HEK293 (cell line): ENCODE measurements around the gene LSMEM2.

Experiments
- CTCF ChIA-PET: fragments of 350-600 bp; formaldehyde crosslinking; extraction: SDS; loops from one replicate; lab custom pipeline; 2021; ENCODE audit warnings: antibody characterized with exemption; lab: Yijun Ruan, JAX
- POLR2A ChIA-PET: fragments of 300-600 bp; formaldehyde crosslinking; extraction: SDS; loops from one replicate; lab custom pipeline; 2020; ENCODE audit warnings: antibody characterized with exemption, inconsistent platforms; lab: Yijun Ruan, JAX
- H3K27ac ChIP-seq: fragments of 200-500 bp; sonication (Bioruptor generic); 2 replicates; pipeline ENCODE4 v1.5.1; 2014; ENCODE audit warnings: low read depth, low read length, control low read depth, inconsistent platforms; ENCODE audit errors: extremely low read depth
- H3K36me3 ChIP-seq, 2 experiments: fragments of 200-500 bp in 1 of 2; sonication (Bioruptor generic) in 1 of 2; 1 replicate in 1 of 2; 2 replicates in 1 of 2; pipeline ENCODE4 v1.5.1; 2014 to 2017; ENCODE audit warnings: inconsistent platforms in 2 of 2, low read length in 2 of 2; ENCODE audit not compliant: control insufficient read depth in 2 of 2, insufficient read depth in 1 of 2
- H3K4me1 ChIP-seq: fragments of 200-500 bp; sonication (Bioruptor generic); 2 replicates; pipeline ENCODE4 v1.5.1; 2014; ENCODE audit warnings: mild to moderate bottlenecking, low read length, inconsistent platforms; ENCODE audit not compliant: control insufficient read depth, insufficient read depth
- H3K4me3 ChIP-seq: 2 replicates; pipeline ENCODE4 v1.5.1; 2011; ENCODE audit warnings: low read depth, mild to moderate bottlenecking, control low read depth, low read length, moderate library complexity
- H3K9me3 ChIP-seq: fragments of 200-500 bp; sonication (Bioruptor generic); 2 replicates; pipeline ENCODE4 v1.5.1; 2014; ENCODE audit warnings: low read depth, low read length, inconsistent platforms; ENCODE audit not compliant: control insufficient read depth, insufficient read depth
- EGR2 ChIP-seq: fragments of 450-650 bp; formaldehyde crosslinking; IDR thresholded peaks from 2 replicates; pipeline ENCODE4 v1.5.1; 2016; ENCODE audit warnings: low read depth, missing biosample characterization, missing genetic modification characterization
- GLIS2 ChIP-seq: fragments of 450-650 bp; formaldehyde crosslinking; IDR thresholded peaks from 2 replicates; pipeline ENCODE4 v1.5.1; 2016; ENCODE audit warnings: missing biosample characterization, missing genetic modification characterization
- KLF7 ChIP-seq: fragments of 450-650 bp; formaldehyde crosslinking; IDR thresholded peaks from 2 replicates; pipeline ENCODE4 v1.5.1; 2016; ENCODE audit warnings: missing biosample characterization, missing genetic modification characterization, borderline replicate concordance
- SETDB1 ChIP-seq: IDR thresholded peaks from one replicate; pipeline ENCODE4 v1.6.1; 2017; ENCODE audit warnings: mild to moderate bottlenecking, low read length, moderate library complexity, mixed read lengths; ENCODE audit not compliant: insufficient read length
- SP7 ChIP-seq: fragments of 450-650 bp; formaldehyde crosslinking; IDR thresholded peaks from 2 replicates; pipeline ENCODE4 v1.5.1; 2016; ENCODE audit warnings: missing biosample characterization, missing genetic modification characterization
- YY2 ChIP-seq: fragments of 450-650 bp; formaldehyde crosslinking; IDR thresholded peaks from 2 replicates; pipeline ENCODE4 v1.5.1; 2016; ENCODE audit warnings: missing biosample characterization, missing genetic modification characterization
- ZBTB17 ChIP-seq: fragments of 450-650 bp; formaldehyde crosslinking; IDR thresholded peaks from 2 replicates; pipeline ENCODE4 v1.5.1; 2016; ENCODE audit warnings: missing biosample characterization, missing genetic modification characterization
- ZEB2 ChIP-seq: fragments of 450-650 bp; formaldehyde crosslinking; IDR thresholded peaks from 2 replicates; pipeline ENCODE4 v1.5.1; 2016; ENCODE audit warnings: missing biosample characterization, missing genetic modification characterization
- ZFP37 ChIP-seq: fragments of 450-650 bp; formaldehyde crosslinking; IDR thresholded peaks from 2 replicates; pipeline ENCODE4 v1.5.1; 2016; ENCODE audit warnings: missing biosample characterization, missing genetic modification characterization
- ZIC2 ChIP-seq: fragments of 450-650 bp; formaldehyde crosslinking; IDR thresholded peaks from 2 replicates; pipeline ENCODE4 v1.5.1; 2016; ENCODE audit warnings: missing biosample characterization, missing genetic modification characterization
- ZNF112 ChIP-seq: fragments of 450-650 bp; formaldehyde crosslinking; IDR thresholded peaks from 2 replicates; pipeline ENCODE4 v1.5.0; 2017; ENCODE audit warnings: missing biosample characterization, missing genetic modification characterization
- ZNF2 ChIP-seq: fragments of 450-650 bp; formaldehyde crosslinking; IDR thresholded peaks from 2 replicates; pipeline ENCODE4 v1.5.1; 2016; ENCODE audit warnings: missing biosample characterization, missing genetic modification characterization
- ZNF416 ChIP-seq: fragments of 450-650 bp; formaldehyde crosslinking; IDR thresholded peaks from 2 replicates; pipeline ENCODE4 v1.5.1; 2016; ENCODE audit warnings: missing biosample characterization, missing genetic modification characterization
- ZNF48 ChIP-seq: fragments of 450-650 bp; formaldehyde crosslinking; IDR thresholded peaks from 2 replicates; pipeline ENCODE4 v1.5.1; 2016; ENCODE audit warnings: missing biosample characterization, missing genetic modification characterization
- ZNF514 ChIP-seq: fragments of 450-650 bp; formaldehyde crosslinking; IDR thresholded peaks from 2 replicates; pipeline ENCODE4 v1.5.1; 2016; ENCODE audit warnings: missing biosample characterization, missing genetic modification characterization
- ZNF544 ChIP-seq: fragments of 450-650 bp; formaldehyde crosslinking; IDR thresholded peaks from 2 replicates; pipeline ENCODE4 v1.5.0; 2017; ENCODE audit warnings: missing biosample characterization, missing genetic modification characterization
- ZNF558 ChIP-seq: fragments of 450-650 bp; formaldehyde crosslinking; IDR thresholded peaks from 2 replicates; pipeline ENCODE4 v1.5.1; 2016; ENCODE audit warnings: missing biosample characterization, missing genetic modification characterization
- ZNF629 ChIP-seq: fragments of 450-650 bp; formaldehyde crosslinking; IDR thresholded peaks from 2 replicates; pipeline ENCODE4 v1.5.1; 2017; ENCODE audit warnings: missing biosample characterization, missing genetic modification characterization
- ZNF658 ChIP-seq: fragments of 450-650 bp; formaldehyde crosslinking; IDR thresholded peaks from 2 replicates; pipeline ENCODE4; 2016; ENCODE audit warnings: missing biosample characterization, missing genetic modification characterization
- ZNF664 ChIP-seq: fragments of 450-650 bp; formaldehyde crosslinking; IDR thresholded peaks from 2 replicates; pipeline ENCODE4 v1.5.1; 2016; ENCODE audit warnings: missing biosample characterization, missing genetic modification characterization
- TF ChIP-seq, protein P1 (sequence below): fragments of 450-650 bp; formaldehyde crosslinking; IDR thresholded peaks from 2 replicates; pipeline ENCODE4 v1.5.1; 2016; ENCODE audit warnings: missing biosample characterization, missing genetic modification characterization, borderline replicate concordance
- TF ChIP-seq, protein P2 (sequence below): fragments of 450-650 bp; formaldehyde crosslinking; IDR thresholded peaks from 2 replicates; pipeline ENCODE4 v1.5.1; 2016; ENCODE audit warnings: missing biosample characterization, missing genetic modification characterization

Gene LSMEM2

DNA sequence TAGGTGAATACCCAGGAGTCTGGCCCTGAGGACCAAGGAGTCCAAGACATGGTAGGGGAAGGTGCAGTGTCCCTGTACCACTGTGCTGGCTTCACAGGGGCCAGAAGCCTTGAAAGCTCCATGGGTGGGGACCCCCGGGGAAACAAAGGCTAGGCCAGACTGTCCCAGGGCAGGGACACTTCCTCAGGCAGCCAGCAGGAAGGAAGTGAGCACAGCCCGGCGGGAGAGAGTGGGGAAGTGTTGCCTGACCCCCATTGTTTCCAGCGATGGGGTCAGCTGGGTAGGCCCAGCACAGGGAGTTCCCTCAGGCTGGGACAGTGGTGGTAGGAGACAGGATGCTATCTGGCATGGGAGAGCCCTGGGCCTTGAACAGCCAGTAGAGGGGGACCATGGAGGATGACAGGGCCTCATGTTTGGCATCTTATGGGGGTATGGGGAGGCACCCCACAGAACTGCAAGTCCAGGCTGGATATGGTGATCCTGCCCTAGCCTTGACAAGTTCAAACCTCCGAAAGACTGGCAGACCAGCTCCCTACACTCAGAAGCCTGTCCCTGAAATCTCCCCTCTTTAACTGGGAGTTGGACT is 44.8 kb downstream of the LSMEM2 start:
- Histone ChIP-seq H3K36me3 (peaks cover 3 to 50% of the 10 kb centered on the region in 2 experiments; a peak in 2 of 3 replicates), H3K4me3 (no peak overlapping the region), H3K4me1 (no peaks in the 10 kb centered on the region), H3K9me3 (no peaks in the 10 kb centered on the region), H3K27ac (no peak overlapping the region)
- ChIA-PET POLR2A (interaction anchor here (0.9 to 2.8 kb wide), 5 partner anchors 14 to 129 kb away, joined by 3 to 12 read pairs (median 5); partner anchors contain the start of genes HYAL3 and NAA80), CTCF (interaction anchor here (0.6 to 3.0 kb wide), 13 partner anchors 10 to 129 kb away, joined by 3 to 21 read pairs (median 5); partner anchors contain the start of genes HYAL3, LSMEM2 and NAA80)
- no peak for TF ChIP-seq ZNF112 (tag by site-specific recombination)
- TF ChIP-seq GLIS2 (tag by site-specific recombination), result peak; percentile 35; the same call in 1 of the 2 replicates
- TF ChIP-seq, protein P1, sequence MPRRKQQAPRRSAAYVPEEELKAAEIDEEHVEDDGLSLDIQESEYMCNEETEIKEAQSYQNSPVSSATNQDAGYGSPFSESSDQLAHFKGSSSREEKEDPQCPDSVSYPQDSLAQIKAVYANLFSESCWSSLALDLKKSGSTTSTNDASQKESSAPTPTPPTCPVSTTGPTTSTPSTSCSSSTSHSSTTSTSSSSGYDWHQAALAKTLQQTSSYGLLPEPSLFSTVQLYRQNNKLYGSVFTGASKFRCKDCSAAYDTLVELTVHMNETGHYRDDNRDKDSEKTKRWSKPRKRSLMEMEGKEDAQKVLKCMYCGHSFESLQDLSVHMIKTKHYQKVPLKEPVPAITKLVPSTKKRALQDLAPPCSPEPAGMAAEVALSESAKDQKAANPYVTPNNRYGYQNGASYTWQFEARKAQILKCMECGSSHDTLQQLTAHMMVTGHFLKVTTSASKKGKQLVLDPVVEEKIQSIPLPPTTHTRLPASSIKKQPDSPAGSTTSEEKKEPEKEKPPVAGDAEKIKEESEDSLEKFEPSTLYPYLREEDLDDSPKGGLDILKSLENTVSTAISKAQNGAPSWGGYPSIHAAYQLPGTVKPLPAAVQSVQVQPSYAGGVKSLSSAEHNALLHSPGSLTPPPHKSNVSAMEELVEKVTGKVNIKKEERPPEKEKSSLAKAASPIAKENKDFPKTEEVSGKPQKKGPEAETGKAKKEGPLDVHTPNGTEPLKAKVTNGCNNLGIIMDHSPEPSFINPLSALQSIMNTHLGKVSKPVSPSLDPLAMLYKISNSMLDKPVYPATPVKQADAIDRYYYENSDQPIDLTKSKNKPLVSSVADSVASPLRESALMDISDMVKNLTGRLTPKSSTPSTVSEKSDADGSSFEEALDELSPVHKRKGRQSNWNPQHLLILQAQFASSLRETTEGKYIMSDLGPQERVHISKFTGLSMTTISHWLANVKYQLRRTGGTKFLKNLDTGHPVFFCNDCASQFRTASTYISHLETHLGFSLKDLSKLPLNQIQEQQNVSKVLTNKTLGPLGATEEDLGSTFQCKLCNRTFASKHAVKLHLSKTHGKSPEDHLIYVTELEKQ (tag by site-specific recombination), result no peak
- TF ChIP-seq ZNF48 (tag by site-specific recombination), result no peak
- 0 out of 2 replicates have a peak, but pooled peaks have one; percentile 38 for TF ChIP-seq ZIC2 (tag by site-specific recombination)

DNA sequence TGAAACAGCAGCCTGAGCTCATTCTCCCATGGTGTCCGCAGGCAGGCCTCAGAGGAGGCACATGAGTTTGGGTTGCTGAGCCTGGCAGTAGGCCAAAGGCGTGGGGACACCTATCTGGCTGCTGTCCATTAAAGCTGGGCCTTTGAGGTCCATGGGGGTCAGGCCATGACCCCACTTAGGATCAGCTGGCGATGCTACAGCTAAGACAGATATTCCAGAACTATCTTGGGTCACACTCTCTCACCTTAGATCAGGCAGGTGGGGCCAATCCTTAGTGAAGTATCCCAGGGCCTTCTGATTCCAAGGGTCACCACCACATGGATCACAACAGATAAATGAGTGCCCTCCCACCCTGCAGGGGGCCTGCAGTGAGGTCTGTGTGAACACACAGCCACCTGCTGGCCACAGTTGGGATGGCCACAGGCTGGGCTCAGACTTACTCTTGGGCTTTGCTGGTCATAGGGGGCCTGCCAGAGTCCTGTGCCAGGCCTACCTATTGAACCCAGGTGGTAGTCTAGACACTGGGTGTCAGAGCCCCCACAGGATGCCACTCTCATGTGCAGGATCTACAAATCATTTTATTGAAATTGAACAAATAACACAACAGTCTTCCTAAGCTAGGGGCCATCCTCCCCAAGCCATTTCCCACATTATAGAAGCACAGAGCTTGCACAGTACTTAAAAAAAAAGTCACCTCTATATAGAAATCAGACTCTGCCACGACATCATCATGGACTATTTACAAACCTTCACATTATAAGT is 45.6 kb downstream of the LSMEM2 start:
- H3K36me3 ChIP-seq, result peaks cover 3 to 46% of the 10 kb centered on the region in 2 experiments; a peak in 2 of 3 replicates
- no peaks in the 10 kb centered on the region for H3K9me3 ChIP-seq
- no peaks in the 10 kb centered on the region for H3K4me1 ChIP-seq
- H3K4me3 ChIP-seq, result no peak overlapping the region
- no peak overlapping the region for H3K27ac ChIP-seq
- ChIA-PET CTCF (interaction anchor here (0.6 to 3.0 kb wide), 18 partner anchors 12 to 199 kb away, joined by 3 to 21 read pairs (median 4); partner anchors contain the start of genes HYAL3, LSMEM2 and NAA80), POLR2A (interaction anchor here (0.9 to 2.5 kb wide), 4 partner anchors 13 to 130 kb away, joined by 3 to 12 read pairs (median 4); partner anchors contain the start of genes HYAL3 and NAA80)
- no peak for TF ChIP-seq ZNF514
- TF ChIP-seq ZNF558 (tag by site-specific recombination), result no peak
- 0 out of 2 replicates have a peak, but pooled peaks have one; percentile 21 for TF ChIP-seq SP7 (tag by site-specific recombination)
- TF ChIP-seq ZNF2 (tag by site-specific recombination), result peak; percentile 62; the same call in 1 of the 2 replicates
- TF ChIP-seq, protein P1 (tag by site-specific recombination), result no peak
- no peak for TF ChIP-seq ZNF658
- no peak for TF ChIP-seq EGR2 (tag by site-specific recombination)
- no peak for TF ChIP-seq ZBTB17
- 0 out of 2 replicates have a peak, but pooled peaks have one; percentile 43 for TF ChIP-seq ZEB2 (tag by site-specific recombination)
- TF ChIP-seq KLF7 (tag by site-specific recombination), result no peak
- TF ChIP-seq SETDB1, result no peak
- TF ChIP-seq, protein P2, sequence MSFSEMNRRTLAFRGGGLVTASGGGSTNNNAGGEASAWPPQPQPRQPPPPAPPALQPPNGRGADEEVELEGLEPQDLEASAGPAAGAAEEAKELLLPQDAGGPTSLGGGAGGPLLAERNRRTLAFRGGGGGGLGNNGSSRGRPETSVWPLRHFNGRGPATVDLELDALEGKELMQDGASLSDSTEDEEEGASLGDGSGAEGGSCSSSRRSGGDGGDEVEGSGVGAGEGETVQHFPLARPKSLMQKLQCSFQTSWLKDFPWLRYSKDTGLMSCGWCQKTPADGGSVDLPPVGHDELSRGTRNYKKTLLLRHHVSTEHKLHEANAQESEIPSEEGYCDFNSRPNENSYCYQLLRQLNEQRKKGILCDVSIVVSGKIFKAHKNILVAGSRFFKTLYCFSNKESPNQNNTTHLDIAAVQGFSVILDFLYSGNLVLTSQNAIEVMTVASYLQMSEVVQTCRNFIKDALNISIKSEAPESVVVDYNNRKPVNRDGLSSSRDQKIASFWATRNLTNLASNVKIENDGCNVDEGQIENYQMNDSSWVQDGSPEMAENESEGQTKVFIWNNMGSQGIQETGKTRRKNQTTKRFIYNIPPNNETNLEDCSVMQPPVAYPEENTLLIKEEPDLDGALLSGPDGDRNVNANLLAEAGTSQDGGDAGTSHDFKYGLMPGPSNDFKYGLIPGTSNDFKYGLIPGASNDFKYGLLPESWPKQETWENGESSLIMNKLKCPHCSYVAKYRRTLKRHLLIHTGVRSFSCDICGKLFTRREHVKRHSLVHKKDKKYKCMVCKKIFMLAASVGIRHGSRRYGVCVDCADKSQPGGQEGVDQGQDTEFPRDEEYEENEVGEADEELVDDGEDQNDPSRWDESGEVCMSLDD, result 0 out of 2 replicates have a peak, but pooled peaks have one; percentile 30
- TF ChIP-seq ZNF664 (tag by site-specific recombination), result no peak
- no peak for TF ChIP-seq ZNF544 (tag by site-specific recombination)
- TF ChIP-seq ZNF416 (tag by site-specific recombination), result no peak
- no peak for TF ChIP-seq YY2 (tag by site-specific recombination)
- no peak for TF ChIP-seq ZNF629 (tag by site-specific recombination)
- no peak for TF ChIP-seq ZFP37
